LNCaP clone FGC (cell line): Measurements from ENCODE around the gene SEC24D.
A peak's percentile ranks its signal among the peaks of the same experiment; 100 is the strongest.

ENCODE experiments used
- DNase-seq: peaks from one replicate; pipeline ENCODE4 v3.0.0-alpha.2; 2011; ENCODE audit warnings: low read depth
- H3K4me3 ChIP-seq: 2 replicates; pipeline ENCODE4 v1.5.1; 2011; ENCODE audit warnings: mild to moderate bottlenecking, low read depth, low read length, control low read depth
- CTCF ChIP-seq: IDR thresholded peaks from 2 replicates; pipeline ENCODE4 v1.5.1; 2012; ENCODE audit warnings: mild to moderate bottlenecking; ENCODE audit not compliant: control insufficient read depth, insufficient read depth; ENCODE audit errors: extremely low read depth

The SEC24D gene

GRCh38 chr4:118682928-118683327 lies 153.0 kb downstream of the SEC24D start:
- no peak overlapping the region for H3K4me3 ChIP-seq
- TF ChIP-seq CTCF = peak; percentile 49
- no peak for DNase-seq

- no peak for DNase-seq
- TF ChIP-seq CTCF = no peak
- no peak overlapping the region for H3K4me3 ChIP-seq
Measured at GRCh38 chr4:118680808-118681207, 155.1 kb downstream of the SEC24D start.

- no peak for TF ChIP-seq CTCF
- no peak for DNase-seq
- no peak overlapping the region for H3K4me3 ChIP-seq
Measured at GRCh38 chr4:118676128-118676527, 159.8 kb downstream of the SEC24D start.
